Measurements from ENCODE around the gene CABP2.
"Not testable (repeated sequence)": the region's sequence is repeated elsewhere in the genome, so short reads cannot be mapped to it uniquely, and the experiment has no call there.

Gene CABP2

DNA sequence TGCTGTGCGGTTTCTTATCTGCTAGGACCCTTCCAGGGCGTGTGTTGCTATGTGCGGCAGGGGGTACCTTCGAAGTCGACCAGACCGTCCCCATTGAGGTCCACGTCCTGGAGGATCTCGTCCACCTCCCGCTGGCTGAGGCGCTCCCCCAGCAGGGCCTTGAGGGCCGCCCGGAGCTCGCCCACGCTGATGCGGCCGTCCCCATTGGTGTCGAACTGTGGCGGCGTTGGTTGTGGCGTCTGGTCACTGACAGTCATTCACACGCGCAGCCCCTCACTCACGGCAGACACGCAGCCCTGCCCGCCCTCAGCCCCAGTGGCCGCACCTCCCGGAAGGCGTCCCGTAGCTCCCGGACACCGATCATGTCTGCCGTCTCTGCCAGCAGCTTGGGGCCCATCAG lies 3.5 kb downstream of the CABP2 start:
- TF ChIP-seq CTCF (IDR thresholded peaks at IDR 0.05; ENCODE audit: low read depth, low read length), result no peak
- DNase-seq (ENCODE audit: low read depth in 2 of 2), result no peak
- H3K4me3 ChIP-seq (replicated peaks in 1 of 2; ENCODE audit: low read depth in 2 of 2, low read length in 2 of 2), result no peak overlapping the region

DNA sequence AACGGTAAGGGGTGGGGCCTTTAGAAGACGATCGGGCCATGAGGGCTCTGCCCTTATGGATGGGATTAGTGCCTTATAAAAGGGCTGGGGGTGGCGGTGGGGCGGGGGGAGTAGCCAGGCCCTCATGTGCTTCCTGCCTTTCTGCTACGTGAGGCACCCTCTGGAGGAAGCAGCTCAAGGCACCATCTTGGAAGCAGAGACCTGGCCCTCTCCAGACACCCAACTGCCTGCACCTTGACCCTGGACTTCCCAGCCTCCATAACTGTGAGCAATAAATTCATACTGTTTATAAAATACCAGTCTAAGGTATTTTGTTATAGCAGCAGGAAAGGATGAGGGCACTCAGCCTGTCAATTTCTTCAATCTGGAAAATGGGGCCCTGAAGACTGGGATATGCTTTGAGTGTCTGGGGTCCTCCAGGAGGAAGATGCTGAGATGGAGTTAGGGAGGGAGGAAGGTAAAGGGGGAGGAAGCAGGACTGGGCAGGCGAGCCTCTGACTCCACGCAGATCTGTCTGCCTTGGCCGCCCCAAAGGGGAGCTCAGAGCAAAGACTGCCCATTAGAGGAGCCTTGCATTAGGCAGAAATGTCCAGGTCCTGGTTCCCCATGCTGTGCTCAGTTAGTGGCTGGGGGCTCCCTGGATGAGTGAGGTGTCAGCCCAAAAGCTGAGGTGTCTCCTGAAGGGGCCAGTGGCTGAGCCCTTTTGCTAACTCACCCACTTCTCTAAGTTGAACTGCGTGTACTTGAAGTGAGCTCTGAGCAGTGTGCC lies 5.3 kb downstream of the CABP2 start:
- no peak for DNase-seq (ENCODE audit: low read depth in 2 of 2)
- TF ChIP-seq CTCF (IDR thresholded peaks at IDR 0.05; ENCODE audit: low read depth, low read length), result no peak
- H3K4me3 ChIP-seq (replicated peaks in 1 of 2; ENCODE audit: low read depth in 2 of 2, low read length in 2 of 2), result no peak overlapping the region

DNA sequence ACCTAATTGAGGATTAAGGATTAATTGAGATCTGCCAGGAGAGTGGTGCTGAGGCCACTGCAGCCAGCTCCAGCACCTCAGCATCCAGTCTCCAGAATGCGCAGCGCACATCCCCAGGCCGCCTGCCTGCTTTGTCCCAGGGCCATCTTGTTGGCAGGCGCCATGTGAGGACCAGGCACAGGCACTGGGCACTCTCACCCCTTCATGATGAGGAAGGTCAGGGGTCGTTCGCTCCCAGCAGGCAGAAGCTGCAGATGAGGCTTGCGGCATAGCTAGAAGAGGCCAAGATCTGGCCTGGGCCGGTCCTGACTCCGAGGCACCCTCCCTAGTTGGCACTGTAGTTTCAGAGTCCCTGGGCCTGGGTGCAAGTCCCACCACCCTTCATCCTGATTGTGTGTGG lies 6.4 kb downstream of the CABP2 start:
- TF ChIP-seq CTCF (IDR thresholded peaks at IDR 0.05; ENCODE audit: low read depth, low read length), result no peak
- no peak for DNase-seq (ENCODE audit: low read depth in 2 of 2)
- H3K4me3 ChIP-seq (replicated peaks in 1 of 2; ENCODE audit: low read depth in 2 of 2, low read length in 2 of 2), result no peak overlapping the region

DNA sequence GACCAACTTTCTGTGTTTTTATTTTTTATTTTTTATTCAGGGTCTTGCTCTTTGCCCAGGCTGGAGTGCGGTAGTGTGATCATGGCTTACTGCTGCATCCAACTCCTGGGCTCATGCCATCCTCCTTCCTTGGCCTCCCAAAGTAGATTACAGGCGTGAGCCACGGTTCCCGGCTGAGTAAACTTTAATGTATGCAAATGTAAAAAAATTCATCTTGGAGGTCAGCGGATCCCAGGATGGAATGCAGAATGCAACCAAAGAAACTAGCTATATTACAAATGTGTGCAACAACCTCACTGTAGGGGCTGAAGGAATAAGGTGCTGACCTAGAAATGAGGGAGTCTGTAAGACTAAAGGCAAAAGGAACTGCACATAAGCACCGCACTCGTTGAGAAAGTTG lies 9.1 kb downstream of the CABP2 start:
- TF ChIP-seq CTCF (IDR thresholded peaks at IDR 0.05; ENCODE audit: low read depth, low read length), result no peak
- no peak overlapping the region for H3K4me3 ChIP-seq (replicated peaks in 1 of 2; ENCODE audit: low read depth in 2 of 2, low read length in 2 of 2)
- no peak for DNase-seq (ENCODE audit: low read depth in 2 of 2)

- DNase-seq (ENCODE audit: low read depth in 2 of 2); H3K4me3 ChIP-seq (replicated peaks in 1 of 2; ENCODE audit: low read depth in 2 of 2, low read length in 2 of 2): not testable (repeated sequence)
Measured at GRCh38 chr11:67511558-67511957, 11.7 kb downstream of the CABP2 start.

- no peak for DNase-seq (ENCODE audit: low read depth in 2 of 2)
- no peak overlapping the region for H3K4me3 ChIP-seq (replicated peaks in 1 of 2; ENCODE audit: low read depth in 2 of 2, low read length in 2 of 2)
- TF ChIP-seq CTCF (IDR thresholded peaks at IDR 0.05; ENCODE audit: low read depth, low read length), result no peak
Measured at GRCh38 chr11:67510023-67510345, 13.3 kb downstream of the CABP2 start.

DNA sequence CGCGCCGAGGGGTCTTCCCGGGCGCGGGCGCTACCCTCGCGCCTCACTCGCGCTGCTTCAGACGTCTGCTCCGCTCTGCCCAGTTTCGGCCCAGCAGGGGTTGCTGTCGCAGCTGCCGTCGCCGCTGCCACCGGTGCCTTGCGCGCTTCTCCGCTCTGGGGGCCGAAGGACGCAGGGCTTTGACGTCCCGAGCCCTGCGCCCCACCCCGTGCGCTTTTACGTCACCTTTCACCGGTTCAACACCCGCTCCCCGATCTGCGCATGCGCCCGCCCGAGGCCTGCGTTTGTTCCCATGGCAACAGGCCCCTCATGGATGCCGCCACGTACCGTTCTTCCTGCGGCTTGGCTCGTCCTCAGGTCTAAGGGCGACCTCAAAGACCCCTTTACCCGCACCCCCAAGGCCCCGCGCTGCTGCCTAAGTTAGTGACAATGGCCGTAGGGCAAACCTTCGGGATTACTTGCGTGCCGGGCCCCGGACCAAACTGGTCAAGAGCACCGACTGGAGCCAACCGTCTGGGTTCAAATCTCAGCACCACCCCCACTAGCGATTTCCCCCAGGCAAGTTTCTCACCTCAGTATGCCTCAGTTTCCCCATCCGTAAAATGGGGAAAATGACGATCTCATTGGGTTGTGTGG lies 14.6 kb downstream of the CABP2 start:
- DNase-seq (ENCODE audit: low read depth in 2 of 2), result peak; percentile 98
- peak overlapping the region; percentile 73 to 91 for H3K4me3 ChIP-seq (replicated peaks in 1 of 2; ENCODE audit: low read depth in 2 of 2, low read length in 2 of 2)
- no peak for TF ChIP-seq CTCF (IDR thresholded peaks at IDR 0.05; ENCODE audit: low read depth, low read length)
